DND-41 (cell line): Measurements from ENCODE around the gene FITM1.

Experiments
- ATAC-seq: fragments of 200-7000 bp; cut with Tn5 transposase; 3 replicates; pipeline ENCODE4 v1.9.1; 2021; ENCODE audit warnings: low read depth; ENCODE audit not compliant: insufficient read depth
- DNase-seq: peaks from one replicate; pipeline ENCODE4 v3.0.0-alpha.2; 2020
- H2AFZ ChIP-seq: 2 replicates; pipeline ENCODE4 v1.6.0; 2012; ENCODE audit warnings: low read depth, low read length
- H3K27ac ChIP-seq: 2 replicates; pipeline ENCODE4 v1.5.1; 2012; ENCODE audit warnings: low read length, inconsistent platforms
- H3K27me3 ChIP-seq: fragments of 200-600 bp; sonication (generic); 2 replicates; pipeline ENCODE4 v1.6.0; 2012; ENCODE audit warnings: low read length, mild to moderate bottlenecking, inconsistent platforms; ENCODE audit not compliant: insufficient read depth, poor library complexity
- H3K36me3 ChIP-seq: 2 replicates; pipeline ENCODE4 v1.5.1; 2012; ENCODE audit warnings: low read length, inconsistent platforms; ENCODE audit not compliant: insufficient read depth
- H3K4me1 ChIP-seq: 2 replicates; pipeline ENCODE4 v1.5.1; 2012; ENCODE audit warnings: mild to moderate bottlenecking, low read length; ENCODE audit not compliant: insufficient read depth
- H3K4me2 ChIP-seq: 2 replicates; pipeline ENCODE4 v1.6.0; 2012; ENCODE audit warnings: mild to moderate bottlenecking, moderate library complexity, low read length, inconsistent platforms; ENCODE audit not compliant: insufficient read depth
- H3K4me3 ChIP-seq, 2 experiments: fragments of 200-600 bp in 1 of 2; shearing (Covaris generic) in 1 of 2; 2 replicates each; pipeline ENCODE4 v1.5.1; 2012 to 2016; ENCODE audit warnings: inconsistent platforms in 2 of 2, low read length in 2 of 2, mild to moderate bottlenecking in 2 of 2, low read depth in 1 of 2, moderate library complexity in 1 of 2
- H3K79me2 ChIP-seq: 2 replicates; pipeline ENCODE4 v1.6.0; 2012; ENCODE audit warnings: low read length, inconsistent platforms; ENCODE audit not compliant: insufficient read depth
- H3K9ac ChIP-seq: 2 replicates; pipeline ENCODE4 v1.6.0; 2012; ENCODE audit warnings: low read depth, mild to moderate bottlenecking, inconsistent platforms, low read length, moderate library complexity
- H3K9me3 ChIP-seq: 2 replicates; pipeline ENCODE4 v1.5.1; 2012; ENCODE audit warnings: low read length, moderate library complexity, mild to moderate bottlenecking, inconsistent platforms; ENCODE audit not compliant: insufficient read depth, severe bottlenecking
- H4K20me1 ChIP-seq: 2 replicates; pipeline ENCODE4 v1.6.0; 2012; ENCODE audit warnings: low read length; ENCODE audit not compliant: insufficient read depth
- EZH2 ChIP-seq: IDR thresholded peaks from 3 replicates; pipeline ENCODE4 v1.6.1; 2012; ENCODE audit warnings: borderline replicate concordance, low read depth, mild to moderate bottlenecking, moderate library complexity, low read length, inconsistent platforms; ENCODE audit not compliant: severe bottlenecking
- TF ChIP-seq, protein P1 (sequence below): IDR thresholded peaks from 2 replicates; pipeline ENCODE4 v1.5.1; 2012; ENCODE audit warnings: borderline replicate concordance, low read length, moderate library complexity, mild to moderate bottlenecking; ENCODE audit not compliant: poor library complexity, severe bottlenecking; ENCODE audit errors: extremely low read depth

Gene FITM1

DNA sequence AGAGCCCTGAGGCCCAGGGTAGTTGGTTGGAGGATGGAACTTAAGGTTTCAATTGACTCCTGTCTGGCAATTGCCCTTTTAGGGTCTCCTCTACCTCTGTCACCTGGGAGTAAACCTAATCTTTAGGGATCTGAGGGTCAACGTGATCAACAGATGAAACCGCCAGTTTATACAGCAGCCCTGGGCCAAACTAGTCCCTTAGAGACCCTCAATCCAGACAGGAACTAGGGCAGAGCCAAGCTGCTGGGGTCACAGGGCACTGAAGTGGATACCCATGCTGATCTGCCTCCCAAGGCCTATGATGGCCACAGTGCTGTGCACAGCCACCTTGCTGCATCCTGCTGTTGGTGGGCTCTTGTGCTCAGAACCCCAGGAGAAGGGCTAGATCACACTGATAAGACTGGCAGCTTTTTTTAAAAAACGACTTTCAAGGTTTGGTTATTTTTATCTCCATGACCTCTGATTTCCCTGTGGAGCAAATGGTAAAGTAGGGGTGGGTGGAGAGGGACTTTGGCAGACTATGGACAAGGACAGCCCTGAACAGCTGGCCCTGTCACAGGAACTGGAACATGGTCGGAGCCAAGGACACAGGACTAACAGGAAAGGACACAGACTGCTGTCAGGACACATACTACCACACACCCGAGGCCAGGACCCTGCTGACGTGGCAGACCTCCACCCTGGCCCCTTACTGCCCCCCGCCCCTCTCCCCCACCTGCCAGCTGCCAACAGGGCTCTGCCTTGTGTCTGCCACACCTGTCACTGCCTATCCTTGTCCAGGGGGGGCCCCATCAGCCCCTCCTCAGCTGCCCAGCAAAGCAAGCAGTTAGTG, 474 bp downstream of the FITM1 start:
- no peak for TF ChIP-seq EZH2
- TF ChIP-seq, protein P1, sequence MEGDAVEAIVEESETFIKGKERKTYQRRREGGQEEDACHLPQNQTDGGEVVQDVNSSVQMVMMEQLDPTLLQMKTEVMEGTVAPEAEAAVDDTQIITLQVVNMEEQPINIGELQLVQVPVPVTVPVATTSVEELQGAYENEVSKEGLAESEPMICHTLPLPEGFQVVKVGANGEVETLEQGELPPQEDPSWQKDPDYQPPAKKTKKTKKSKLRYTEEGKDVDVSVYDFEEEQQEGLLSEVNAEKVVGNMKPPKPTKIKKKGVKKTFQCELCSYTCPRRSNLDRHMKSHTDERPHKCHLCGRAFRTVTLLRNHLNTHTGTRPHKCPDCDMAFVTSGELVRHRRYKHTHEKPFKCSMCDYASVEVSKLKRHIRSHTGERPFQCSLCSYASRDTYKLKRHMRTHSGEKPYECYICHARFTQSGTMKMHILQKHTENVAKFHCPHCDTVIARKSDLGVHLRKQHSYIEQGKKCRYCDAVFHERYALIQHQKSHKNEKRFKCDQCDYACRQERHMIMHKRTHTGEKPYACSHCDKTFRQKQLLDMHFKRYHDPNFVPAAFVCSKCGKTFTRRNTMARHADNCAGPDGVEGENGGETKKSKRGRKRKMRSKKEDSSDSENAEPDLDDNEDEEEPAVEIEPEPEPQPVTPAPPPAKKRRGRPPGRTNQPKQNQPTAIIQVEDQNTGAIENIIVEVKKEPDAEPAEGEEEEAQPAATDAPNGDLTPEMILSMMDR, result no peak
- Histone ChIP-seq H3K4me1 (peaks cover 7% of the 10 kb centered on the region), H3K36me3 (no peaks in the 10 kb centered on the region), H3K27ac (no peak overlapping the region), H3K79me2 (no peaks in the 10 kb centered on the region), H3K9me3 (no peaks in the 10 kb centered on the region), H3K4me2 (no peak overlapping the region), H2AFZ (no peak overlapping the region), H3K4me3 (no peak overlapping the region), H3K27me3 (no peaks in the 10 kb centered on the region), H4K20me1 (no peaks in the 10 kb centered on the region), H3K9ac (no peak overlapping the region)
- DNase-seq (no peak), ATAC-seq (no peak)

DNA sequence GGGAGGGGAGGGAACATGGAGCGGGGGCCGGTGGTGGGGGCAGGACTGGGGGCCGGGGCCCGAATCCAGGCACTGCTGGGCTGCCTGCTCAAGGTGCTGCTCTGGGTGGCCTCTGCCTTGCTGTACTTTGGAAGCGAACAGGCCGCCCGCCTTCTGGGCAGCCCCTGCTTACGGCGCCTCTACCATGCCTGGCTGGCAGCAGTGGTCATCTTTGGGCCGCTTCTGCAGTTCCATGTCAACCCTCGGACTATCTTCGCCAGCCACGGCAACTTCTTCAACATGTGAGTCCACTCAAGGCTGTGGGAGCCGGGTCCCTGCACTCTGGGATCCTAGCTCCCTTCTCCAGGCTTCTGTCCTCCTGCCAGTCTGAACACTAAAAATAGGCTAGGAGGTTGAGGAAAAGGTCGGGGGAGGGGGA, 1.1 kb downstream of the FITM1 start:
- no peak overlapping the region for H3K4me3 ChIP-seq
- DNase-seq (no peak), ATAC-seq (no peak)
- H3K9ac ChIP-seq, result no peak overlapping the region; the same call in 1 of the 2 replicates
- H3K4me2 ChIP-seq, result no peak overlapping the region
- peaks cover 6% of the 10 kb centered on the region for H3K79me2 ChIP-seq
- H3K27ac ChIP-seq, result no peak overlapping the region
- no peaks in the 10 kb centered on the region for H3K9me3 ChIP-seq
- TF ChIP-seq EZH2, result no peak
- TF ChIP-seq, protein P1, result no peak
- no peaks in the 10 kb centered on the region for H3K27me3 ChIP-seq
- H4K20me1 ChIP-seq, result 0 out of 2 replicates have a peak, but pooled peaks cover 2% of the 10 kb centered on the region
- H3K36me3 ChIP-seq, result no peaks in the 10 kb centered on the region; the same call in 1 of the 2 replicates
- no peak overlapping the region for H2AFZ ChIP-seq
- H3K4me1 ChIP-seq, result peaks cover 9% of the 10 kb centered on the region

DNA sequence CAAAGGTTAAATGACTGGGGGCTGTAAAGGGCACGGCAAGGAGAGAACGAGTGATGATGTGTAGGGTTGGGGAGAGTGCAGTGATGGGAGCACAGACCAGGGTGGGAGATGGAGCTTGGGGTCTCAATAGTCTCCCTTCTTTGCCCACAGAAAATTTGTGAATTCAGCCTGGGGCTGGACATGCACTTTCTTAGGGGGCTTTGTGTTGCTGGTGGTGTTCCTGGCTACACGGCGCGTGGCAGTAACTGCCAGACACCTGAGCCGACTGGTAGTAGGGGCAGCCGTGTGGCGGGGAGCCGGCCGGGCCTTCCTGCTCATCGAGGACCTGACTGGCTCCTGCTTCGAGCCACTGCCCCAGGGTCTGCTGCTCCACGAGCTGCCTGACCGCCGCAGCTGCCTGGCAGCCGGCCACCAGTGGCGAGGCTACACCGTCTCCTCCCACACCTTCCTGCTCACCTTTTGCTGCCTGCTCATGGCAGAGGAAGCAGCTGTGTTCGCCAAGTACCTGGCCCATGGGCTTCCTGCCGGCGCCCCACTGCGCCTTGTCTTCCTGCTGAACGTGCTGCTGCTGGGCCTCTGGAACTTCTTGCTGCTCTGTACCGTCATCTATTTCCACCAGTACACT, 1.7 kb downstream of the FITM1 start:
- no peak overlapping the region; the same call in 1 of the 2 replicates for H3K9ac ChIP-seq
- H4K20me1 ChIP-seq, result peaks cover 7% of the 10 kb centered on the region; the same call in 1 of the 2 replicates
- DNase-seq, result no peak
- no peak overlapping the region for H2AFZ ChIP-seq
- no peaks in the 10 kb centered on the region for H3K9me3 ChIP-seq
- no peak overlapping the region for H3K4me3 ChIP-seq
- peaks cover 16% of the 10 kb centered on the region for H3K4me1 ChIP-seq
- peaks cover 4% of the 10 kb centered on the region for H3K36me3 ChIP-seq
- H3K4me2 ChIP-seq, result no peak overlapping the region
- TF ChIP-seq EZH2, result no peak
- TF ChIP-seq, protein P1, result no peak
- H3K79me2 ChIP-seq, result peaks cover 12% of the 10 kb centered on the region
- H3K27me3 ChIP-seq, result no peaks in the 10 kb centered on the region
- no peak overlapping the region for H3K27ac ChIP-seq
- ATAC-seq, result no peak
